ENCODE results near the gene TBX18.

The TBX18 gene

GRCh38 chr6:84772428-84773132 lies 8.2 kb upstream of the TBX18 start:
- DNase-seq, result no peak

- no peak for DNase-seq
Measured at GRCh38 chr6:84771756-84772356, 7.5 kb upstream of the TBX18 start.

- DNase-seq, result no peak
Measured at GRCh38 chr6:84771125-84771755, 6.8 kb upstream of the TBX18 start.

- no peak for DNase-seq
Measured at GRCh38 chr6:84770521-84770920, 6.1 kb upstream of the TBX18 start.

- DNase-seq, result no peak
Measured at GRCh38 chr6:84769306-84769705, 4.9 kb upstream of the TBX18 start.

GRCh38 chr6:84768442-84769174 lies 4.2 kb upstream of the TBX18 start:
- no peak for DNase-seq

GRCh38 chr6:84767526-84768201 lies 3.3 kb upstream of the TBX18 start:
- no peak for DNase-seq

- no peak for DNase-seq
Measured at GRCh38 chr6:84766799-84767525, 2.6 kb upstream of the TBX18 start.

- no peak for DNase-seq
Measured at GRCh38 chr6:84766118-84766798, 1.9 kb upstream of the TBX18 start.

- no peak for DNase-seq
Measured at GRCh38 chr6:84763886-84764331, 489 bp downstream of the TBX18 start.

- no peak for DNase-seq
Measured at GRCh38 chr6:84763003-84763885, 1.2 kb downstream of the TBX18 start.

- DNase-seq, result no peak
Measured at GRCh38 chr6:84762220-84763002, 2.0 kb downstream of the TBX18 start.

- no peak for DNase-seq
Measured at GRCh38 chr6:84758486-84758885, 5.9 kb downstream of the TBX18 start.

- no peak for DNase-seq
Measured at GRCh38 chr6:84756877-84757276, 7.5 kb downstream of the TBX18 start.

GRCh38 chr6:84756466-84756865 lies 7.9 kb downstream of the TBX18 start:
- peak in 1 of 2 experiments; percentile 19 for DNase-seq

- DNase-seq, result no peak
Measured at GRCh38 chr6:84753173-84753572, 11.2 kb downstream of the TBX18 start.

- no peak for DNase-seq
Measured at GRCh38 chr6:84752118-84752850, 12.1 kb downstream of the TBX18 start.

GRCh38 chr6:84749181-84749580 lies 15.2 kb downstream of the TBX18 start:
- no peak for DNase-seq

- DNase-seq, result no peak
Measured at GRCh38 chr6:84748376-84748775, 16.0 kb downstream of the TBX18 start.
